H1 (cell line): ENCODE data around the gene IL13RA1. TPM values are rescaled to one million over a fixed set of nuclear protein-coding genes. Genes with fewer than 3 reads are reported as not detected.

Source experiments
- CTCF ChIA-PET: fragments of 300-600 bp; sonication (Branson Sonifier 250); formaldehyde crosslinking; loops from one replicate; lab custom pipeline; 2021; ENCODE audit not compliant: partially characterized antibody; lab: Charles Lee
- POLR2A ChIA-PET: fragments of 300-600 bp; sonication (Branson Sonifier 250); formaldehyde crosslinking; loops from one replicate; lab custom pipeline; 2021; ENCODE audit warnings: inconsistent platforms; ENCODE audit not compliant: partially characterized antibody; lab: Charles Lee
- DNase-seq, 2 experiments: peaks; one replicate each; pipeline versions ENCODE4 v3.0.0 to v3.0.0-alpha.2; 2010 to 2022; ENCODE audit warnings: low spot score in 2 of 2, low read depth in 1 of 2, mixed read lengths in 1 of 2
- FAIRE-seq: peaks from 2 replicates; lab custom pipeline; 2011; peaks lifted over from hg19 to GRCh38; lab: Jason Lieb, UNC
- H2AFZ ChIP-seq: 2 replicates; pipeline ENCODE4 v1.8.1; 2012; ENCODE audit warnings: low read length, inconsistent platforms
- H2AK5ac ChIP-seq: 2 replicates; pipeline ENCODE4 v1.6.1; 2013; ENCODE audit warnings: low read depth, low read length
- H2BK120ac ChIP-seq: replicated peaks from 2 replicates; pipeline ENCODE3; 2013; ENCODE audit warnings: low read depth, low read length, inconsistent platforms
- H2BK12ac ChIP-seq: 2 replicates; pipeline ENCODE4 v1.6.1; 2013; ENCODE audit warnings: low read depth, low read length
- H2BK15ac ChIP-seq: 2 replicates; pipeline ENCODE4 v1.6.1; 2013; ENCODE audit warnings: low read length
- H2BK20ac ChIP-seq: 2 replicates; pipeline ENCODE4 v1.6.1; 2013; ENCODE audit warnings: low read length
- H2BK5ac ChIP-seq: 2 replicates; pipeline ENCODE4 v1.6.1; 2013; ENCODE audit warnings: low read depth, low read length
- H3K14ac ChIP-seq: 2 replicates; pipeline ENCODE4 v1.6.1; 2013; ENCODE audit warnings: inconsistent platforms; ENCODE audit not compliant: insufficient read length
- H3K18ac ChIP-seq: 2 replicates; pipeline ENCODE4 v1.6.1; 2013; ENCODE audit warnings: low read length; ENCODE audit errors: extremely low read depth
- H3K23ac ChIP-seq: 2 replicates; pipeline ENCODE4 v1.6.1; 2013; ENCODE audit warnings: inconsistent platforms; ENCODE audit not compliant: insufficient read length
- H3K23me2 ChIP-seq: 2 replicates; pipeline ENCODE4 v1.6.1; 2013; ENCODE audit warnings: low read depth, low read length
- H3K27ac ChIP-seq: 2 replicates; pipeline ENCODE4 v1.6.1; 2011; ENCODE audit warnings: low read depth, low read length, inconsistent platforms
- H3K27me3 ChIP-seq, 4 experiments: replicated peaks in 1 of 4; 1 replicate in 1 of 4; 2 replicates in 3 of 4; pipeline versions ENCODE4 v1.6.1 to v1.8.1; 2011 to 2013; ENCODE audit warnings: low read length in 3 of 4, mild to moderate bottlenecking in 3 of 4, inconsistent platforms in 2 of 4, mixed read lengths in 2 of 4, moderate library complexity in 1 of 4; ENCODE audit not compliant: control insufficient read depth in 3 of 4, insufficient read depth in 3 of 4; ENCODE audit errors: extremely low read depth in 1 of 4
- H3K36me3 ChIP-seq, 4 experiments: 2 replicates each; pipeline versions ENCODE4 v1.6.1 to v1.8.1; 2011 to 2013; ENCODE audit warnings: mild to moderate bottlenecking in 4 of 4, low read length in 3 of 4, moderate library complexity in 2 of 4, control low read depth in 1 of 4, inconsistent platforms in 1 of 4; ENCODE audit not compliant: insufficient read depth in 4 of 4, control insufficient read depth in 2 of 4
- H3K4ac ChIP-seq: replicated peaks from 2 replicates; pipeline ENCODE3; 2013; ENCODE audit warnings: low read length, low read depth, mixed read lengths, inconsistent platforms; ENCODE audit not compliant: insufficient read length
- H3K4me1 ChIP-seq, 4 experiments: replicated peaks in 1 of 4; 1 replicate in 1 of 4; 2 replicates in 3 of 4; pipeline versions ENCODE4 v1.6.1 to v1.8.1; 2011 to 2013; ENCODE audit warnings: low read length in 3 of 4, inconsistent platforms in 2 of 4, mixed read lengths in 1 of 4; ENCODE audit not compliant: insufficient read depth in 4 of 4, control insufficient read depth in 3 of 4
- H3K4me2 ChIP-seq, 2 experiments: 2 replicates each; pipeline versions ENCODE4 v1.6.1 to v1.8.1; 2011 to 2013; ENCODE audit warnings: low read depth in 2 of 2, low read length in 2 of 2, control low read depth in 1 of 2, inconsistent platforms in 1 of 2, mild to moderate bottlenecking in 1 of 2; ENCODE audit not compliant: insufficient read depth in 1 of 2
- H3K4me3 ChIP-seq, 4 experiments: fragments of 200-600, 300-600 bp in 1 of 4; sonication (generic), shearing (Covaris generic), sonication (Bioruptor Twin) in 1 of 4; 2 replicates each; pipeline versions ENCODE4 v1.5.1 to v1.8.1; 2011 to 2016; ENCODE audit warnings: low read length in 4 of 4, low read depth in 3 of 4, control low read depth in 2 of 4, inconsistent platforms in 2 of 4, mild to moderate bottlenecking in 2 of 4, mixed read lengths in 1 of 4, moderate library complexity in 1 of 4; ENCODE audit not compliant: insufficient read depth in 2 of 4; ENCODE audit errors: extremely low read depth in 1 of 4
- H3K56ac ChIP-seq: replicated peaks from 2 replicates; pipeline ENCODE3; 2013; ENCODE audit warnings: low read depth, mild to moderate bottlenecking, mixed read lengths, low read length, inconsistent platforms; ENCODE audit not compliant: insufficient read length
- H3K79me1 ChIP-seq: 2 replicates; pipeline ENCODE4 v1.6.1; 2013; ENCODE audit warnings: low read depth, low read length, control low read depth
- H3K79me2 ChIP-seq, 2 experiments: 2 replicates each; pipeline versions ENCODE4 v1.6.1 to v1.8.1; 2012 to 2013; ENCODE audit warnings: low read length in 2 of 2, mild to moderate bottlenecking in 2 of 2, inconsistent platforms in 1 of 2; ENCODE audit not compliant: insufficient read depth in 2 of 2, control insufficient read depth in 1 of 2
- H3K9ac ChIP-seq, 4 experiments: replicated peaks in 1 of 4; 1 replicate in 1 of 4; 2 replicates in 3 of 4; pipeline versions ENCODE4 v1.6.1 to v1.8.1; 2011 to 2013; ENCODE audit warnings: low read depth in 3 of 4, low read length in 3 of 4, control low read depth in 2 of 4, mild to moderate bottlenecking in 2 of 4, moderate library complexity in 2 of 4, inconsistent platforms in 1 of 4; ENCODE audit errors: extremely low read depth in 1 of 4
- H3K9me3 ChIP-seq, 2 experiments: 2 replicates each; pipeline versions ENCODE4 v1.6.1 to v1.8.1; 2012 to 2013; ENCODE audit warnings: mild to moderate bottlenecking in 2 of 2, moderate library complexity in 2 of 2, control low read depth in 1 of 2, inconsistent platforms in 1 of 2, low read depth in 1 of 2, low read length in 1 of 2, mixed read lengths in 1 of 2; ENCODE audit not compliant: insufficient read depth in 2 of 2
- H4K20me1 ChIP-seq, 2 experiments: replicated peaks in 1 of 2; 2 replicates each; pipeline versions ENCODE3 to v1.8.1; 2011 to 2013; ENCODE audit warnings: inconsistent platforms in 2 of 2, low read length in 2 of 2, mild to moderate bottlenecking in 1 of 2; ENCODE audit not compliant: insufficient read depth in 2 of 2, control insufficient read depth in 1 of 2
- H4K5ac ChIP-seq: 2 replicates; pipeline ENCODE4 v1.6.1; 2013; ENCODE audit warnings: low read length, low read depth, mixed read lengths, inconsistent platforms; ENCODE audit not compliant: insufficient read length
- H4K8ac ChIP-seq: 2 replicates; pipeline ENCODE4 v1.8.0; 2013; ENCODE audit warnings: mild to moderate bottlenecking, moderate library complexity, low read length, inconsistent platforms; ENCODE audit not compliant: insufficient read depth; ENCODE audit errors: extremely low read depth
- H4K91ac ChIP-seq: replicated peaks from 2 replicates; pipeline ENCODE3; 2013; ENCODE audit warnings: low read length, mixed read lengths, inconsistent platforms; ENCODE audit not compliant: insufficient read length
- EP300 ChIP-seq, 2 experiments: IDR thresholded peaks; 1 replicate in 1 of 2; 2 replicates in 1 of 2; pipeline ENCODE4 v1.6.1; 2011 to 2012; ENCODE audit warnings: low read depth in 2 of 2, low read length in 2 of 2, mild to moderate bottlenecking in 2 of 2, borderline replicate concordance in 1 of 2, inconsistent platforms in 1 of 2, moderate library complexity in 1 of 2
- KDM1A ChIP-seq: fragments of 200-600, 300-600 bp; sonication (generic); IDR thresholded peaks from 2 replicates; pipeline ENCODE4 v1.7.1; 2016; ENCODE audit warnings: mild to moderate bottlenecking, low read length, borderline replicate concordance
- NANOG ChIP-seq: IDR thresholded peaks from 2 replicates; pipeline ENCODE4 v1.6.1; 2011; ENCODE audit warnings: low read length, low read depth, mild to moderate bottlenecking, inconsistent platforms; ENCODE audit not compliant: insufficient read depth, poor library complexity, severe bottlenecking
- POLR2A ChIP-seq, 2 experiments: IDR thresholded peaks; 1 replicate in 1 of 2; 2 replicates in 1 of 2; pipeline ENCODE4 v1.6.1; 2011; ENCODE audit warnings: low read depth in 2 of 2, low read length in 2 of 2, mild to moderate bottlenecking in 2 of 2; ENCODE audit errors: control extremely low read depth in 1 of 2
- POU5F1 ChIP-seq: IDR thresholded peaks from 2 replicates; pipeline ENCODE4 v1.6.1; 2011; ENCODE audit warnings: low read depth, mild to moderate bottlenecking, low read length, moderate library complexity
- RBBP5 ChIP-seq: IDR thresholded peaks from 2 replicates; pipeline ENCODE4 v1.7.1; 2012; ENCODE audit warnings: low read depth, mild to moderate bottlenecking, inconsistent platforms, low read length, moderate library complexity, borderline replicate concordance
- RFX5 ChIP-seq: IDR thresholded peaks from 2 replicates; pipeline ENCODE4 v1.6.1; 2011; ENCODE audit warnings: low read depth, low read length, improper control_type of control experiment, borderline replicate concordance
- RXRA ChIP-seq: IDR thresholded peaks from 2 replicates; pipeline ENCODE4 v1.6.1; 2011; ENCODE audit warnings: low read depth, mild to moderate bottlenecking, low read length, moderate library complexity; ENCODE audit not compliant: insufficient read depth
- SP1 ChIP-seq: IDR thresholded peaks from 2 replicates; pipeline ENCODE4 v1.6.1; 2011; ENCODE audit warnings: low read depth, low read length
- WGBS, 2 experiments: shearing (Covaris generic) in 1 of 2; methylation state at CpG; one replicate each; pipeline versions ENCODE4 v1.1.6 to v1.1.7; 2013 to 2015; ENCODE audit warnings: low lambda C conversion rate in 2 of 2, mixed read lengths in 2 of 2, inconsistent platforms in 1 of 2, low coverage in 1 of 2, missing lambda C conversion rate in 1 of 2; ENCODE audit not compliant: insufficient replicate concordance in 2 of 2, insufficient coverage in 1 of 2, insufficient read length in 1 of 2; ENCODE audit errors: extremely low coverage in 1 of 2, missing lambda C conversion rate in 1 of 2; 5-methylcytosine and 5-hydroxymethylcytosine counted together
- polyA plus RNA-seq, 7 experiments: library from polyadenylated mRNA; depleted of rRNA in 3 of 7; stranded (reverse) in 5 of 7; unstranded in 2 of 7; fragments of >200 nt in 5 of 7; fragments of 200-250 nt in 2 of 7; gene quantifications; 1 replicate in 5 of 7; 2 replicates in 1 of 7; 4 replicates in 1 of 7; pipeline versions ENCODE4 v1.2.1 to v1.2.3, GENCODE V29; 2011 to 2013; ENCODE audit warnings: missing spikeins in 2 of 7, mixed read lengths in 2 of 7
- total RNA-seq: library from RNA; stranded (reverse); fragmentation: NEBNext Ultra II Directional; extraction: Animal tissue kit (Norgen Biotek cat#: 25700); gene quantifications from 2 replicates; pipeline ENCODE4 v1.2.1, GENCODE V29; 2021
- TF ChIP-seq, protein P1 (sequence below), 3 experiments: IDR thresholded peaks; 1 replicate in 2 of 3; 2 replicates in 1 of 3; pipeline versions ENCODE4 v1.5.1 to v1.6.1; 2011; ENCODE audit warnings: low read length in 3 of 3, mild to moderate bottlenecking in 3 of 3, inconsistent platforms in 2 of 3, low read depth in 1 of 3, moderate library complexity in 1 of 3; ENCODE audit not compliant: insufficient read depth in 1 of 3; ENCODE audit errors: control extremely low read depth in 1 of 3
- TF ChIP-seq, protein P2 (sequence below): IDR thresholded peaks from 2 replicates; pipeline ENCODE4 v1.6.1; 2012; ENCODE audit warnings: inconsistent platforms

Gene IL13RA1
- total and polyA plus RNA-seq, 2 of the 8 experiments (the other 6 are each of a cell fraction or from before 2014, with no cell fraction given), result 3.3 to 9.4 TPM

DNA sequence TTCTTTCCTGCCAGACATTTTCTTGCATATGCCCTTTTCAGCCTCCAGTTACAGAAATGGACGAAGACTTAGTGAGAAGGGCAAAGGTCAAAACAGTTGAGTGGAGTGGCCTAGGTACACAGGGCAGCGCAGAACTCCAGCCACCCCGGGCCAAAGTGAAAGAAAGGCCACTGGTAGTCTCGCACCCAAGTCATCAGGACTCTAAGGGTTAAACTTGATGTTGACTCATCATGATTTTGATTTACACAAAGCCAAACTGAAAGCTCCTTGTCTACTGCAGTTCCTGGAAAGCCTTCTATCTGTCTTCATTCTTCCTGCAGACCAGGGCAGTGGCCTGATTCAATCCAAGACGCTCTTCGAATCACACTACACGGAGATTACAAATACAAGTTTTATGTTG, 2.6 kb upstream of the IL13RA1 start:
- Histone ChIP-seq H4K91ac (no peak overlapping the region), H3K4ac (no peak overlapping the region), H4K5ac (no peak overlapping the region), H2BK5ac (no peak overlapping the region), H3K79me2 (no peaks in the 10 kb centered on the region), H4K20me1 (no peaks in the 10 kb centered on the region), H3K4me3 (no peak overlapping the region), H3K23me2 (peaks cover 4% of the 10 kb centered on the region; the same call in 1 of the 2 replicates), H4K8ac (no peak overlapping the region), H2BK12ac (no peak overlapping the region), H3K36me3 (no peaks in the 10 kb centered on the region), H3K18ac (no peak overlapping the region), H3K27me3 (peaks cover 0 to 16% (median 8%) of the 10 kb centered on the region in 4 experiments; a peak in 5 of 7 replicates), H2BK15ac (no peak overlapping the region), H3K9me3 (no peaks in the 10 kb centered on the region), H2BK20ac (no peak overlapping the region), H3K9ac (no peak overlapping the region), H2AK5ac (no peak overlapping the region), H3K14ac (no peak overlapping the region), H3K79me1 (no peaks in the 10 kb centered on the region), H3K4me1 (peaks cover 0 to 5% (median 3%) of the 10 kb centered on the region in 4 experiments; a peak in 3 of 7 replicates), H3K27ac (no peak overlapping the region), H3K23ac (no peak overlapping the region), H2BK120ac (no peak overlapping the region), H3K56ac (no peak overlapping the region), H2AFZ (no peak overlapping the region), H3K4me2 (no peak overlapping the region)
- 81% methylated on average over 7 of the region's 7 CpGs; no CpG with 5 or more reads in 1 of the 2 experiments for WGBS, 2 experiments
- FAIRE-seq (no peak), DNase-seq (no peak)
- CTCF ChIA-PET, result no interaction called here
- POLR2A ChIA-PET, result no interaction called here
- TF ChIP-seq RFX5 (no peak), RXRA (no peak), EP300 (IDR thresholded peaks at IDR 0.05; ENCODE audit: borderline replicate concordance in 1 of 2, low read depth in 2 of 2, low read length in 2 of 2) (no peak), NANOG (no peak), POU5F1 (no peak), KDM1A (no peak), POLR2A (IDR thresholded peaks at IDR 0.05; ENCODE audit: control extremely low read depth in 1 of 2, low read depth in 2 of 2, low read length in 2 of 2) (no peak), RBBP5 (no peak), SP1 (no peak)
- TF ChIP-seq, protein P1, sequence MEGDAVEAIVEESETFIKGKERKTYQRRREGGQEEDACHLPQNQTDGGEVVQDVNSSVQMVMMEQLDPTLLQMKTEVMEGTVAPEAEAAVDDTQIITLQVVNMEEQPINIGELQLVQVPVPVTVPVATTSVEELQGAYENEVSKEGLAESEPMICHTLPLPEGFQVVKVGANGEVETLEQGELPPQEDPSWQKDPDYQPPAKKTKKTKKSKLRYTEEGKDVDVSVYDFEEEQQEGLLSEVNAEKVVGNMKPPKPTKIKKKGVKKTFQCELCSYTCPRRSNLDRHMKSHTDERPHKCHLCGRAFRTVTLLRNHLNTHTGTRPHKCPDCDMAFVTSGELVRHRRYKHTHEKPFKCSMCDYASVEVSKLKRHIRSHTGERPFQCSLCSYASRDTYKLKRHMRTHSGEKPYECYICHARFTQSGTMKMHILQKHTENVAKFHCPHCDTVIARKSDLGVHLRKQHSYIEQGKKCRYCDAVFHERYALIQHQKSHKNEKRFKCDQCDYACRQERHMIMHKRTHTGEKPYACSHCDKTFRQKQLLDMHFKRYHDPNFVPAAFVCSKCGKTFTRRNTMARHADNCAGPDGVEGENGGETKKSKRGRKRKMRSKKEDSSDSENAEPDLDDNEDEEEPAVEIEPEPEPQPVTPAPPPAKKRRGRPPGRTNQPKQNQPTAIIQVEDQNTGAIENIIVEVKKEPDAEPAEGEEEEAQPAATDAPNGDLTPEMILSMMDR (IDR thresholded peaks at IDR 0.05; ENCODE audit: control extremely low read depth in 1 of 3, insufficient read depth in 1 of 3, low read depth in 1 of 3, low read length in 3 of 3), result no peak
- TF ChIP-seq, protein P2, sequence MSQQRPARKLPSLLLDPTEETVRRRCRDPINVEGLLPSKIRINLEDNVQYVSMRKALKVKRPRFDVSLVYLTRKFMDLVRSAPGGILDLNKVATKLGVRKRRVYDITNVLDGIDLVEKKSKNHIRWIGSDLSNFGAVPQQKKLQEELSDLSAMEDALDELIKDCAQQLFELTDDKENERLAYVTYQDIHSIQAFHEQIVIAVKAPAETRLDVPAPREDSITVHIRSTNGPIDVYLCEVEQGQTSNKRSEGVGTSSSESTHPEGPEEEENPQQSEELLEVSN, result no peak
